RWPE1 (cell line): Measurements from ENCODE around the gene TSPAN4.

Source experiments
- CTCF ChIA-PET: fragments of 350-600 bp; sonication (Branson Sonifier 250); formaldehyde crosslinking; extraction: SDS; loops from one replicate; lab custom pipeline; 2021; lab: Yijun Ruan, JAX
- POLR2A ChIA-PET: fragments of 400-600 bp; formaldehyde crosslinking; extraction: SDS; loops from one replicate; lab custom pipeline; 2020; ENCODE audit warnings: antibody characterized with exemption; ENCODE audit not compliant: low non-redundant PET; lab: Yijun Ruan, JAX
- DNase-seq: peaks from one replicate; pipeline ENCODE4 v3.0.0; 2012; ENCODE audit warnings: low spot score
- H3K27ac ChIP-seq: fragments of 450-650 bp; 2 replicates; pipeline ENCODE4 v1.5.1; 2017
- TF ChIP-seq, protein P1 (sequence below): fragments of 450-650 bp; conservative IDR thresholded peaks from 2 replicates; pipeline ENCODE4 v1.5.1; 2017; ENCODE audit warnings: low read depth, mild to moderate bottlenecking

The TSPAN4 gene

DNA sequence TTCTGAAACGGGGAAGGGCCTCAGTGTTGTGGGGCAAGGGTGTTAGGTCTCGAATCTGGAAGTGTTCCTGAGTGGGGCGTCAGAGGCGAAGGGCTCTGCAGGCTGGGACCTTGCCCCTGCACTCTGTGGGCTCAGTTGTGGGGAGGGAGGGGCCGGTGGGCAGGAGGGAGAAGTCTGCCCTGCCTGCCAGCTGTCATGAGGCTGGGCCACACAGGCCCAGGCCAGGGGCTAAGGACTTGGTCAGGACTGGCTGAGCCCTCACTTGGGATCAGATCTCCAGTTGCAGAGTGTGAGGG is 14.8 kb upstream of the TSPAN4 start, which contains the start of gene CRACR2B:
CRACR2B (plus strand) TSS at position 23 of the 296 bp plus-strand sequence. CDS start 689 bp downstream, outside the sequence.
- DNase-seq = no peak
- CTCF ChIA-PET = no interaction called here
- no peak within 1 kb of the TSS for H3K27ac ChIP-seq
- TF ChIP-seq, protein P1, sequence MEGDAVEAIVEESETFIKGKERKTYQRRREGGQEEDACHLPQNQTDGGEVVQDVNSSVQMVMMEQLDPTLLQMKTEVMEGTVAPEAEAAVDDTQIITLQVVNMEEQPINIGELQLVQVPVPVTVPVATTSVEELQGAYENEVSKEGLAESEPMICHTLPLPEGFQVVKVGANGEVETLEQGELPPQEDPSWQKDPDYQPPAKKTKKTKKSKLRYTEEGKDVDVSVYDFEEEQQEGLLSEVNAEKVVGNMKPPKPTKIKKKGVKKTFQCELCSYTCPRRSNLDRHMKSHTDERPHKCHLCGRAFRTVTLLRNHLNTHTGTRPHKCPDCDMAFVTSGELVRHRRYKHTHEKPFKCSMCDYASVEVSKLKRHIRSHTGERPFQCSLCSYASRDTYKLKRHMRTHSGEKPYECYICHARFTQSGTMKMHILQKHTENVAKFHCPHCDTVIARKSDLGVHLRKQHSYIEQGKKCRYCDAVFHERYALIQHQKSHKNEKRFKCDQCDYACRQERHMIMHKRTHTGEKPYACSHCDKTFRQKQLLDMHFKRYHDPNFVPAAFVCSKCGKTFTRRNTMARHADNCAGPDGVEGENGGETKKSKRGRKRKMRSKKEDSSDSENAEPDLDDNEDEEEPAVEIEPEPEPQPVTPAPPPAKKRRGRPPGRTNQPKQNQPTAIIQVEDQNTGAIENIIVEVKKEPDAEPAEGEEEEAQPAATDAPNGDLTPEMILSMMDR = no peak
- POLR2A ChIA-PET = no interaction called here

DNA sequence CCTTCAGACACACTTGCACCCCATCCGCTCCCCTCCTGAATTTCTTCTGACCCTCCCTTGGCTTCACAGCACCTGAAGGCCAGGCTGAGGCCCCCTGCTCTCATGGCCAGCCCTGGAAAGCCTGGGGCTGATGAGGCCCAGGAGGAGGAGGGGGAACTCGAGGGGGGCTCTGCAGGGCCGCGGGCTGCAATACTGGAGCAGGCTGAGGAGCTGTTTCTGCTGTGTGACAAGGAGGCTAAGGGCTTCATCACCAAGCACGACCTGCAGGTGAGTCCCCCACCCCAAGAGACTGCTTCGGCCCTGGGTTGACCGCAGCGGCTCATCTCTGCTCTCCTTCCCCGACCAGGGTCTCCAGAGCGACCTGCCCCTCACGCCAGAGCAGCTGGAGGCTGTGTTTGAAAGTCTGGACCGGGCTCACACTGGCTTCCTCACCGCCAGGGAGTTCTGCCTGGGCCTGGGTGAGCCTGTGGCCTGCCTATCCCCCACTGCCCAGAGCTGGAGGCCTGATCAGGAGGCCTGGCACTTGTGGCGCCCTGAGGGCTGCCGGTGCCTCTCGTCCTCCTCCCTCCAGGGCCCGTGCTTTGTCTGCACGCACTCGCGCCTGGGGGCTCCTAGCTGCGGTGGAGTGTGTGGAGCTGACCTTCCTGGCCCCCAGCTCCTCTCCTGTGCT is 14.0 kb upstream of the TSPAN4 start:
- ChIA-PET CTCF (no interaction called here), POLR2A (interaction anchor here (0.6 to 0.7 kb wide), 2 partner anchors 11 to 16 kb away, joined by 4 to 13 read pairs; no protein-coding TSS in a partner anchor)
- TF ChIP-seq, protein P1 = no peak
- no peak overlapping the region for H3K27ac ChIP-seq
- no peak for DNase-seq

DNA sequence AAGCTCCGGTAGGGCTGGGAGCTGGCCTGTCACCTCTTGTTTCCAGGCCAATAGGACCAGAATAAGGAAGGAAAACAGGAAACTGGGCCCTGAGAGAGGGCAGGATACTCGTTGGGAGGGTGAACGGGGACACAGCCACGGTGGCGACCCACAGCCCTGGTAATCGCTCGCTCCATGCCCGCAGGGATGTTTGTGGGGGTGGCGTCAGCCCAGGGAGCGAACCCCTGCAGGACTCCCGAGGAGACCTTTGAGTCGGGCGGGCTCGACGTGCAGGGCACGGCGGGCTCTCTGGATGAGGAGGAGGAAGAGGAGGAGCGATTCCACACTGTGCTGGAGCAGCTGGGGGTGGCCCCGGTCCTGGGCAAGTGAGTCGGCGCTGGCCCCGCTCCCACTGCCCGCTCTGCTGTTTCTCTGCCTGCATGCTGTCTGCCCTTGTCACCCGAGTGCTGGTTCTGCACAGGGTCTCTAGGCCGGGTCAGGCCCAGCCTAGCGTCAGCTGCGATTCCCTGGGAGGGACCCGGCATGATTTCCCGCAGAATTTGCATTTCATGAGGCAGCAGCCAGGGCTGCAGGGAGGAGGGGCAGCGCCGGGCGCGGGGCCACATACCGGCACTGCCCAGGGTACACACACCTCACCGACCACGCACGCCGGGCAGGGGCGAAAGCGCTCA is 13.3 kb upstream of the TSPAN4 start:
- no peak for DNase-seq
- TF ChIP-seq, protein P1 = no peak
- ChIA-PET POLR2A (interaction anchor here (0.6 to 0.7 kb wide), 2 partner anchors 12 to 16 kb away, joined by 4 to 13 read pairs; no protein-coding TSS in a partner anchor), CTCF (no interaction called here)
- peak overlapping the region; percentile 99 for H3K27ac ChIP-seq

DNA sequence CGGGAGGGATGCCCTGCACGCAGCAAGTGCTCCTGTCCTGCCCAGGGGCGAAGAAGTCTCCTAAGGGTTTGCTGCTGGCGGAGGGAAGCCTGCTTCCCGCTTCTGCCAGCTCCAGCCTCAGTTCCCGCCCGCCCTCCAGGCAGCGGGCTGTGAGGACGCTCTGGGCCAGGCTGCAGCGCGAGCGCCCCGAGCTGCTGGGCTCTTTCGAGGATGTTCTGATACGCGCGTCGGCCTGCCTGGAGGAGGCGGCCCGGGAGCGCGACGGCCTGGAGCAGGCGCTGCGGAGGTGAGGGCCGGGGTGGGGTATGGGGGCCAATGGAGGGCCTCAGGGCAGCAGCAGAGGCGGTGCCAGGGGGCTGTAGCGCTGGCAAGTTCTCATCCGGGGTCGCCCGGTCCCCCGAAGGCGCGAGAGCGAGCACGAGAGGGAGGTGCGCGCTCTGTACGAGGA is 12.8 kb upstream of the TSPAN4 start:
- CTCF ChIA-PET = no interaction called here

DNA sequence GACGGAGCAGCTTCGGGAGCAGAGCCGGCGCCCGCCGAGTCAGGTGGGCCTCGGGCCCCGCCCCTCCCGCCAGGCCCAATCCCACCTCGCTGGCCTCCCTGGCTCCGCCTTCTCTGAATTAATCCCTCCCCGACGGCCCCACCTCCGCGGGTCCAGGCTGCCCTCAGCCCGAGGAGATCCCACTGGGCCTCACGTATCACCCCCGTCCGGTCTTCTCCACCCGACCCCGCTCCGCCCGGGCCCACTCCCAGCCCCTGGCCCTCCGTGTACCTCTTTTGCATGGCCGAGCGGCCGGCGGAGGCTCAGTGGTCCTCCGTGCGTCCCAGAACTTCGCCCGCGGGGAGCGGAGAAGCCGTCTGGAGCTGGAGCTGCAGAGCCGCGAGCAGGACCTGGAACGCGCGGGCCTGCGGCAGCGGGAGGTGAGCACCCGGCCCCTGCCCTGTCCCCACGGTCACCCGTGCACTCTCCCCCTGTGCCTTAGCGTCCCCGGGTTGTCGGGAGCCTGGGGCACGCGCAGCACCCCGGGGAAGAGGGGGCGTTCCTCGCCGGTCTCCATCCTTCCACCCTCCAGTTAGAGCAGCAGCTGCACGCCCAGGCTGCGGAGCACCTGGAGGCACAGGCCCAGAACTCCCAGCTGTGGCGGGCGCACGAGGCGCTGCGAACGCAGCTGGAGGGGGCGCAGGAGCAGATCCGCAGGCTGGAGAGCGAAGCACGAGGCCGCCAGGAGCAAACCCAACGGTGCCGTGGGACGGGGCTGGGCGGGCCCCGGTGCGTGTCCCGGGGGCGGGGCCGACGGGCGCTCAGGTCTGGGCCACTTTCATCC is 12.1 kb upstream of the TSPAN4 start:
- H3K27ac ChIP-seq = peak overlapping the region; percentile 99
- TF ChIP-seq, protein P1 = no peak
- no peak for DNase-seq
- ChIA-PET CTCF (no interaction called here), POLR2A (interaction anchor here (0.9 kb wide), 1 partner anchor 11 kb away, joined by 3 read pairs; the partner anchor contains the start of gene PNPLA2)

More for the DNA sequence above, 12.8 kb upstream of the TSPAN4 start:
- H3K27ac ChIP-seq = peak overlapping the region; percentile 99
- POLR2A ChIA-PET = interaction anchor here (0.9 kb wide), 1 partner anchor 11 kb away, joined by 3 read pairs; the partner anchor contains the start of gene PNPLA2
- DNase-seq = no peak
- TF ChIP-seq, protein P1 = no peak
